CD4-positive, alpha-beta T cell treated with Interleukin-15 for 1 hour (primary cell): ENCODE data around the gene NR6A1.

Experiments used
- DNase-seq: peaks from one replicate; pipeline ENCODE4 v3.0.0-alpha.2; 2020

NR6A1 gene

GRCh38 chr9:124794902-124795491 is 23.9 kb upstream of the NR6A1 start:
- no peak for DNase-seq

- peak; percentile 27 for DNase-seq
Measured at GRCh38 chr9:124793015-124793541, 22.0 kb upstream of the NR6A1 start.

- no peak for DNase-seq
Measured at GRCh38 chr9:124792257-124793014, 21.3 kb upstream of the NR6A1 start.

- no peak for DNase-seq
Measured at GRCh38 chr9:124790801-124791505, 19.8 kb upstream of the NR6A1 start.

- DNase-seq, result no peak
Measured at GRCh38 chr9:124790301-124790700, 19.2 kb upstream of the NR6A1 start.

GRCh38 chr9:124789531-124789930 is 18.4 kb upstream of the NR6A1 start:
- DNase-seq, result no peak

- no peak for DNase-seq
Measured at GRCh38 chr9:124788542-124789217, 17.6 kb upstream of the NR6A1 start.

- no peak for DNase-seq
Measured at GRCh38 chr9:124786881-124787573, 15.9 kb upstream of the NR6A1 start.

GRCh38 chr9:124784509-124784908 is 13.4 kb upstream of the NR6A1 start:
- DNase-seq, result no peak

- DNase-seq, result no peak
Measured at GRCh38 chr9:124783830-124784229, 12.7 kb upstream of the NR6A1 start.

- DNase-seq, result no peak
Measured at GRCh38 chr9:124782661-124783574, 11.8 kb upstream of the NR6A1 start.

GRCh38 chr9:124781967-124782660 is 11.0 kb upstream of the NR6A1 start:
- no peak for DNase-seq

GRCh38 chr9:124780757-124781151 is 9.6 kb upstream of the NR6A1 start:
- no peak for DNase-seq

- no peak for DNase-seq
Measured at GRCh38 chr9:124780060-124780756, 9.1 kb upstream of the NR6A1 start.

- DNase-seq, result no peak
Measured at GRCh38 chr9:124779368-124780059, 8.4 kb upstream of the NR6A1 start.

- DNase-seq, result no peak
Measured at GRCh38 chr9:124778575-124779367, 7.7 kb upstream of the NR6A1 start.

GRCh38 chr9:124776954-124777648 is 6.0 kb upstream of the NR6A1 start, which contains the start of gene OLFML2A:
Gene OLFML2A, plus strand, starts transcription at chr9:124777133. Its CDS starts 138 bp downstream, at chr9:124777271.
- DNase-seq, result no peak

- no peak for DNase-seq
Measured at GRCh38 chr9:124776618-124776953, 5.5 kb upstream of the NR6A1 start.
